Activated CD4-positive, alpha-beta memory T cell treated with anti-CD3 and anti-CD28 coated beads for 36 hours (primary cell): ENCODE results near the gene SLC25A23. TPM values are rescaled to one million over a fixed set of nuclear protein-coding genes. Genes with fewer than 3 reads are reported as not detected.
A peak's percentile ranks its signal among the peaks of the same experiment; 100 is the strongest.

Experiments used
- CTCF ChIA-PET: fragments of 350-600 bp; sonication (Branson Sonifier 250); formaldehyde crosslinking; loops from one replicate; lab custom pipeline; 2021; ENCODE audit warnings: antibody characterized with exemption, inconsistent platforms; lab: Charles Lee
- POLR2A ChIA-PET: fragments of 350-600 bp; sonication (Branson Sonifier 250); formaldehyde crosslinking; loops from one replicate; lab custom pipeline; 2021; ENCODE audit warnings: antibody characterized with exemption; lab: Charles Lee
- DNase-seq: peaks from one replicate; pipeline ENCODE4 v3.0.0-alpha.2; 2020
- H3K27ac Mint-ChIP-seq: one replicate; pipeline ENCODE4 v1.8.0; 2021; ENCODE audit warnings: mixed read lengths
- H3K27me3 Mint-ChIP-seq: one replicate; pipeline ENCODE4 v1.8.0; 2021; ENCODE audit warnings: mixed read lengths
- H3K36me3 Mint-ChIP-seq: one replicate; pipeline ENCODE4 v1.8.0; 2021; ENCODE audit warnings: mixed read lengths
- H3K4me1 Mint-ChIP-seq: one replicate; pipeline ENCODE4 v1.8.0; 2021; ENCODE audit warnings: low read depth, mixed read lengths
- H3K4me3 Mint-ChIP-seq: one replicate; pipeline ENCODE4 v1.8.0; 2021; ENCODE audit warnings: mild to moderate bottlenecking, mixed read lengths
- H3K9me3 Mint-ChIP-seq: one replicate; pipeline ENCODE4 v1.8.0; 2021; ENCODE audit warnings: mixed read lengths
- intact Hi-C: fragments of 100-400 bp; cut with micrococcal nuclease; formaldehyde crosslinking; loops from one replicate; pipeline ENCODE4 v1.15.1; 2023
- total RNA-seq, 2 experiments: library from RNA; stranded (reverse); gene quantifications; one replicate each; pipeline ENCODE4 v1.2.3, GENCODE V29; 2021

SLC25A23 gene
- total RNA-seq, 2 experiments from 2014 or later = 28.6 to 29.6 TPM

GRCh38 chr19:6478815-6479214 lies 19.2 kb upstream of the SLC25A23 start:
- Mint-ChIP-seq H3K27ac (no peak overlapping the region), H3K4me3 (no peak overlapping the region), H3K9me3 (no peaks in the 10 kb centered on the region), H3K36me3 (peaks cover 14% of the 10 kb centered on the region), H3K27me3 (no peaks in the 10 kb centered on the region), H3K4me1 (peaks cover 34% of the 10 kb centered on the region)
- intact Hi-C loops = no loop called here
- ChIA-PET POLR2A (no interaction called here), CTCF (interaction anchor here (0.5 kb wide), 1 partner anchor 16 kb away, joined by 5 read pairs; no protein-coding TSS in a partner anchor)
- no peak for DNase-seq

DNA sequence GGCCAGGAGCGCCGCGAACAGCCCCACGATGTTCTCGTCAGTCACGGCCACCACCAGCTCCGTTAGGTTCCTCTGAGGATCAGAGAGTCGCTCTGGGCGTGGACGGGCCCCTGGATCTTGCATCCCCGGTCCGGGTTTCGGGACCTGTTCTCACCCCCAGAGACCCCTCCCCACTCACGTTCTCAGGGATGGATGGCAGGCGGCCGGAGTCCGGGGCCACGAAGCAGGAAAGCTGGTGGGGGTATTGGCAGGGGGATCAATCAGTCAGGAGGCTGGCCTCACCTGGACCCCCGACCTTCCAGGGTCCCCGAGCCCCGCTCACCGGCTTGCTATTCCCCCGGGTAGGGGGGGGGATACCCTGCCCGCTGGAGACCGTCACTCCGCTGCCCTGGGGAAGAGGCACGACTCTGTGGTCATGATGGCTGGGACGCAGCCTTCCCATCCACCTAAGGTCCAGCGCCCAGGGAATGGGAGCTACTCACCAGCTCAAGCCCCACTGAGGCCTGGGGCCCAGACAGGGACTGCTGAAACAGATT lies 17.4 kb upstream of the SLC25A23 start:
- intact Hi-C loops = no loop called here
- Mint-ChIP-seq H3K36me3 (peaks cover 14% of the 10 kb centered on the region), H3K9me3 (no peaks in the 10 kb centered on the region), H3K27me3 (no peaks in the 10 kb centered on the region), H3K27ac (no peak overlapping the region), H3K4me3 (no peak overlapping the region), H3K4me1 (peaks cover 25% of the 10 kb centered on the region)
- no peak for DNase-seq
- CTCF ChIA-PET = no interaction called here
- POLR2A ChIA-PET = interaction anchor here (1.4 kb wide), 1 partner anchor 52 kb away, joined by 3 read pairs; the partner anchor contains the start of gene KHSRP

DNA sequence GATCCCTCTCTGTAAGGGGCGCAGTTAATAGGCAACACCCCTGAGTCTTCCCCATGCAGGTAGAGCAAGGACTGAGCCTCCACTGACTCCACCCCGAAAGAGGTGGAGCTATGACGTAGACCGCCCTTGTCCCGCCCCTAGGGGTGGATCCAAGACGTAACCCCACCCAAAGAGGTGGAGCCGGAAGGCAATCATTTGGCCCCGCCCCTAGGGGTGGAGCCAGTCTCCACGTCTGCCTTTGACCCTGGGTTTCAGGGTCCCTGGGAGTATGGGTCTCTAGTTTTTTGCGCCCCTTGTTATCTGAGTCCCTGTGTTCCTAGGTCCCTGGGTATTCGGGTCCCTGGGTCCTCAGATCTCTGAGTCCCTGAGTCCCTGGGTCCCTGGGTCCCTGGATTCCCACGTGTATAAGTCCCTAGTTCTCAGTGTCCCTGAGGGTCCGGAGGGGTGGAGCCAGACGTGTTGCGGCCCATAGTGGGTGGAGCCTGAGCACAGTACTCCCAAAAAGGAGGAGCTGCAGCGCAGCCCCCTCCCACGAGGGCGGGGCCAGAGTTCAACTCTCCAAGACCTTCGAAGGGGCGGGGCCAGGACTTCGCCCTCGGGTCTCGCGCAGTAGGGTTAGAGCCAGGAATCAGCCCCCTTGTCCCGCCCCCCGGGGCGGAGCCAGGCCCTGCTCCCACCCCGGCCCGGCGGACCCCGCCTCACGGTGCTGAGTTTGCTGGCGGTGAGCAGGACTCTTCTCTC lies 16.7 kb upstream of the SLC25A23 start:
- H3K4me1 Mint-ChIP-seq = peaks cover 22% of the 10 kb centered on the region
- peaks cover 13% of the 10 kb centered on the region for H3K36me3 Mint-ChIP-seq
- no peak overlapping the region for H3K27ac Mint-ChIP-seq
- H3K27me3 Mint-ChIP-seq = no peaks in the 10 kb centered on the region
- peak; percentile 73 for DNase-seq
- H3K9me3 Mint-ChIP-seq = no peaks in the 10 kb centered on the region
- POLR2A ChIA-PET = interaction anchor here (1.4 kb wide), 1 partner anchor 52 kb away, joined by 3 read pairs; the partner anchor contains the start of gene KHSRP
- H3K4me3 Mint-ChIP-seq = no peak overlapping the region
- intact Hi-C loops = no loop called here
- CTCF ChIA-PET = no interaction called here

GRCh38 chr19:6475321-6476108 lies 15.9 kb upstream of the SLC25A23 start:
- Mint-ChIP-seq H3K4me1 (peaks cover 14% of the 10 kb centered on the region), H3K27ac (no peak overlapping the region), H3K36me3 (peaks cover 14% of the 10 kb centered on the region), H3K27me3 (no peaks in the 10 kb centered on the region), H3K9me3 (no peaks in the 10 kb centered on the region), H3K4me3 (no peak overlapping the region)
- ChIA-PET POLR2A (interaction anchor here (1.4 kb wide), 1 partner anchor 51 kb away, joined by 3 read pairs; the partner anchor contains the start of gene KHSRP), CTCF (no interaction called here)
- no peak for DNase-seq
- intact Hi-C loops = no loop called here

DNA sequence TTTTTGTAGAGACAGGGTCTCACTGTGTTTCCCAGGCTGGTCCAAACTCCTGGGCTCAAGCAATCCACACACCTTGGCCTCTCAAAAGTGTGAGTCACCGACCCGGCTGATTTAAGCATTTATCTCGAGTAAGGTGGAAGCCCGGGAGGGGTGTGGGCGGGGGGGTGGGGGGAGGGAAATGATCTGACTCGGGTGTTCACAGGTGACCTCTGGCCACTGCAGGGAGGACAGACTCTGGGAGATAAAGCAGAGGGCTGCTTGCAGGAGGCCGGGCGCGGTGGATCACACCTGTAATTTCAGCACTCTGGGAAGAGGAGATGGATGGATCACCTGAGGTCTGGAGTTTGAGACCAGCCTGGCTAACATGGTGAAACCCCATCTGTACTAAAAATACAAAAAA lies 14.1 kb upstream of the SLC25A23 start:
- Mint-ChIP-seq H3K27ac (no peak overlapping the region), H3K27me3 (no peaks in the 10 kb centered on the region), H3K9me3 (no peaks in the 10 kb centered on the region), H3K4me1 (peaks cover 5% of the 10 kb centered on the region), H3K36me3 (peaks cover 21% of the 10 kb centered on the region), H3K4me3 (no peak overlapping the region)
- intact Hi-C loops = no loop called here
- POLR2A ChIA-PET = no interaction called here
- DNase-seq = no peak
- CTCF ChIA-PET = interaction anchor here (0.9 kb wide), 1 partner anchor 8 kb away, joined by 3 read pairs; the partner anchor contains the start of gene DENND1C

- no peaks in the 10 kb centered on the region for H3K9me3 Mint-ChIP-seq
- peaks cover 5% of the 10 kb centered on the region for H3K4me1 Mint-ChIP-seq
- peaks cover 26% of the 10 kb centered on the region for H3K36me3 Mint-ChIP-seq
- no peaks in the 10 kb centered on the region for H3K27me3 Mint-ChIP-seq
- H3K4me3 Mint-ChIP-seq = no peak overlapping the region
- CTCF ChIA-PET = interaction anchor here (0.9 kb wide), 1 partner anchor 9 kb away, joined by 3 read pairs; the partner anchor contains the start of gene DENND1C
- DNase-seq = no peak
- H3K27ac Mint-ChIP-seq = no peak overlapping the region
- intact Hi-C loops = no loop called here
- POLR2A ChIA-PET = interaction anchor here (0.6 kb wide), 1 partner anchor 112 kb away, joined by 3 read pairs; the partner anchor contains the start of gene CLPP
Observed at GRCh38 chr19:6472713-6473112, 13.1 kb upstream of the SLC25A23 start.

DNA sequence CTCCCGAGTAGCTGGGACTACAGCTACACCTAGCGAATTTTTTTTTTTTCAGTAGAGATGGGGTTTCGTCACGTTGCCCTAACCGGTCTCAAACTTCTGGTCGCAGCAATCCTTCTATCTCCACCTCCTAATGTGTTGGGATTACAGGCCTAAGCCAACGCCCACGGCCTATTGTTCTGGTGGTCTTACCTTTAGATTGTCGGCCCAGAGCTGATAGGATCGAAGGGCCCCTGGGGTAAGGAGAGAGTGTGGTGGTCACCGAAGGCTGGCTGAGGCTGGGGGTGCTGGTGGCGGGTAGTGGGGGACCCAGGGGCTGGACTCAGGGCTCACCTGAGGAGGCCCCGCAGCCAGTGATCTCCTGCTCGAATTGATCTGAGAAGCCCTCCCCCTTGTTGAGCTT lies 11.5 kb upstream of the SLC25A23 start:
- Mint-ChIP-seq H3K9me3 (no peaks in the 10 kb centered on the region), H3K27ac (no peak overlapping the region), H3K27me3 (no peaks in the 10 kb centered on the region), H3K4me1 (peaks cover 5% of the 10 kb centered on the region), H3K36me3 (peaks cover 20% of the 10 kb centered on the region), H3K4me3 (no peak overlapping the region)
- intact Hi-C loops = no loop called here
- DNase-seq = no peak
- ChIA-PET CTCF (no interaction called here), POLR2A (no interaction called here)

DNA sequence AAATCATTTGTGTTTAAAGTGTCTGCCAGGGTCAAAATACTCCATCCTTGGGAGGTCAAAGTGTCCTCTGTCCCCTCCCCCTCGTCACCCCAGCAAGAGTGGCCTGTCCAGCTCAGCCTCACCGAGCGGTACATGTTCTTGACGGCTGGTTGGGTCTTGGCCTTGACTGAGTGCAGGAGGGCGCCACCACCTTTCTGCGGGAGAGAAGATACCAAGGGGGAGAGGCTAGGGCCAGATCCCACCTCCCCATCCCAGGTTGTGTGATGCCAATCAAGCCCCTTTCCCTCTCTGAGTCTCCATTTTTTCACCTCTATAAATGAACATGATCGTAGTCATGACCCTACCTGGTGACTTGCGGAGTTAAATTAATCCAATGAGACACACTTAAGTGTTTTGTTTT lies 10.6 kb upstream of the SLC25A23 start:
- no peaks in the 10 kb centered on the region for H3K9me3 Mint-ChIP-seq

GRCh38 chr19:6467384-6467783 lies 7.8 kb upstream of the SLC25A23 start:
- intact Hi-C loops = no loop called here
- no peak for DNase-seq
- Mint-ChIP-seq H3K9me3 (no peaks in the 10 kb centered on the region), H3K4me1 (peaks cover 9% of the 10 kb centered on the region), H3K4me3 (no peak overlapping the region), H3K36me3 (peaks cover 15% of the 10 kb centered on the region), H3K27ac (no peak overlapping the region), H3K27me3 (no peaks in the 10 kb centered on the region)
- CTCF ChIA-PET = no interaction called here
- POLR2A ChIA-PET = no interaction called here

More for the DNA sequence above, 10.6 kb upstream of the SLC25A23 start:
- peaks cover 5% of the 10 kb centered on the region for H3K4me1 Mint-ChIP-seq
- peaks cover 18% of the 10 kb centered on the region for H3K36me3 Mint-ChIP-seq
- no peak for DNase-seq
- intact Hi-C loops = no loop called here
- ChIA-PET POLR2A (no interaction called here), CTCF (no interaction called here)
- no peak overlapping the region for H3K27ac Mint-ChIP-seq
- no peaks in the 10 kb centered on the region for H3K27me3 Mint-ChIP-seq
- H3K4me3 Mint-ChIP-seq = no peak overlapping the region

- peaks cover 9% of the 10 kb centered on the region for H3K4me1 Mint-ChIP-seq
- peaks cover 15% of the 10 kb centered on the region for H3K36me3 Mint-ChIP-seq
- H3K9me3 Mint-ChIP-seq = no peaks in the 10 kb centered on the region
- DNase-seq = no peak
- ChIA-PET POLR2A (no interaction called here), CTCF (no interaction called here)
- no peak overlapping the region for H3K4me3 Mint-ChIP-seq
- intact Hi-C loops = no loop called here
- H3K27ac Mint-ChIP-seq = no peak overlapping the region
- H3K27me3 Mint-ChIP-seq = no peaks in the 10 kb centered on the region
Observed at GRCh38 chr19:6466526-6467248, 7.1 kb upstream of the SLC25A23 start.

DNA sequence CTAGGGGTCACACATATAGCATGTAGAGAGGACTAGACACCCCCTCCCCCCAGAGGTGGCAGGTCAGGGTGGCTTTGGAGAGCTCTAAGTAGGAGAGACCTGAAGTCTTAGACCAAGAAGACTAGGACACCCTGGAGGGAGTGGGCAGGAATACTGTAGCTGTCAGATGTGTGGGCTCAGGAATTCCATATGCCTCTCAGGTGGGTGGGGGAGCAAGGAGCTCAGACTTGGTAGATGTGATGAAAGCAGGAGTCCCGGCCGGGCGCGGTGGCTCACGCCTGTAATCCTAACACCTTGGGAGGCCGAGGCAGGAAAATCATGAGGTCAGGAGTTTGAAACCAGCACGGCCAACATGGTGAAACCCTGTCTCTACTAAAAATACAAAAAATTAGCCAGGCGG lies 6.1 kb upstream of the SLC25A23 start:
- ChIA-PET POLR2A (no interaction called here), CTCF (interaction anchor here (1.2 kb wide), 1 partner anchor 16 kb away, joined by 3 read pairs; the partner anchor contains the start of gene DENND1C)
- DNase-seq = no peak
- H3K4me3 Mint-ChIP-seq = no peak overlapping the region
- no peaks in the 10 kb centered on the region for H3K27me3 Mint-ChIP-seq
- peaks cover 13% of the 10 kb centered on the region for H3K36me3 Mint-ChIP-seq
- no peaks in the 10 kb centered on the region for H3K9me3 Mint-ChIP-seq
- H3K4me1 Mint-ChIP-seq = peaks cover 9% of the 10 kb centered on the region
- intact Hi-C loops = no loop called here
- H3K27ac Mint-ChIP-seq = no peak overlapping the region
